ENCODE data around the gene MED16.

The MED16 gene

GRCh38 chr19:917323-918151 is 24.6 kb upstream of the MED16 start, which contains the start of gene KISS1R:
TSS of gene KISS1R (plus strand) at chr19:917333. CDS start at chr19:917503, 170 bp downstream.
- Histone ChIP-seq H3K9me3 (ENCODE audit: control insufficient read depth in 1 of 2, low read length in 2 of 2) (no peaks in the 10 kb centered on the region), H3K4me3 (ENCODE audit: low read depth in 1 of 2, low read length in 2 of 2) (peak within 1 kb of the TSS in 1 of 2 donors; percentile 47), H3K27me3 (ENCODE audit: low read depth, low read length) (peaks cover 27% of the 10 kb centered on the region), H3K36me3 (ENCODE audit: control insufficient read depth in 1 of 2, insufficient read depth in 2 of 2, low read length in 2 of 2) (no peaks in the 10 kb centered on the region), H3K27ac (ENCODE audit: low read length) (no peak within 1 kb of the TSS), H3K4me1 (ENCODE audit: control insufficient read depth in 1 of 2, insufficient read depth in 2 of 2, low read length in 2 of 2) (peaks cover 0 to 38% of the 10 kb centered on the region in 2 donors)

- peak overlapping the region in 1 of 2 donors; percentile 47 for H3K4me3 ChIP-seq (ENCODE audit: low read depth in 1 of 2, low read length in 2 of 2)
- no peaks in the 10 kb centered on the region for H3K36me3 ChIP-seq (ENCODE audit: control insufficient read depth in 1 of 2, insufficient read depth in 2 of 2, low read length in 2 of 2)
- peaks cover 0 to 36% of the 10 kb centered on the region in 2 donors for H3K4me1 ChIP-seq (ENCODE audit: control insufficient read depth in 1 of 2, insufficient read depth in 2 of 2, low read length in 2 of 2)
- no peaks in the 10 kb centered on the region for H3K9me3 ChIP-seq (ENCODE audit: control insufficient read depth in 1 of 2, low read length in 2 of 2)
- H3K27me3 ChIP-seq (ENCODE audit: low read depth, low read length): peaks cover 27% of the 10 kb centered on the region
- no peak overlapping the region for H3K27ac ChIP-seq (ENCODE audit: low read length)
Observed at GRCh38 chr19:916645-917322, 23.8 kb upstream of the MED16 start.

- Histone ChIP-seq H3K4me3 (ENCODE audit: low read depth in 1 of 2, low read length in 2 of 2) (peak within 1 kb of the TSS; percentile 61 to 64), H3K4me1 (ENCODE audit: control insufficient read depth in 1 of 2, insufficient read depth in 2 of 2, low read length in 2 of 2) (peaks cover 0 to 22% of the 10 kb centered on the region in 2 donors), H3K27ac (ENCODE audit: low read length) (peak within 1 kb of the TSS; percentile 87), H3K27me3 (ENCODE audit: low read depth, low read length) (peaks cover 8% of the 10 kb centered on the region), H3K9me3 (ENCODE audit: control insufficient read depth in 1 of 2, low read length in 2 of 2) (no peaks in the 10 kb centered on the region), H3K36me3 (ENCODE audit: control insufficient read depth in 1 of 2, insufficient read depth in 2 of 2, low read length in 2 of 2) (no peaks in the 10 kb centered on the region)
Observed at GRCh38 chr19:913080-913748, 20.2 kb upstream of the MED16 start, which contains the start of gene R3HDM4. TSS of gene R3HDM4 (minus strand) at chr19:913219. CDS start at chr19:913157, 62 bp downstream.

- Histone ChIP-seq H3K27ac (ENCODE audit: low read length) (no peak overlapping the region), H3K4me1 (ENCODE audit: control insufficient read depth in 1 of 2, insufficient read depth in 2 of 2, low read length in 2 of 2) (peaks cover 0 to 14% of the 10 kb centered on the region in 2 donors), H3K27me3 (ENCODE audit: low read depth, low read length) (peaks cover 1% of the 10 kb centered on the region), H3K9me3 (ENCODE audit: control insufficient read depth in 1 of 2, low read length in 2 of 2) (no peaks in the 10 kb centered on the region), H3K36me3 (ENCODE audit: control insufficient read depth in 1 of 2, insufficient read depth in 2 of 2, low read length in 2 of 2) (no peaks in the 10 kb centered on the region), H3K4me3 (ENCODE audit: low read depth in 1 of 2, low read length in 2 of 2) (peak overlapping the region; percentile 52 to 61)
Observed at GRCh38 chr19:912181-913079, 19.4 kb upstream of the MED16 start.

- Histone ChIP-seq H3K27me3 (ENCODE audit: low read depth, low read length) (no peaks in the 10 kb centered on the region), H3K9me3 (ENCODE audit: control insufficient read depth in 1 of 2, low read length in 2 of 2) (no peaks in the 10 kb centered on the region), H3K4me1 (ENCODE audit: control insufficient read depth in 1 of 2, insufficient read depth in 2 of 2, low read length in 2 of 2) (peaks cover 0 to 7% of the 10 kb centered on the region in 2 donors), H3K36me3 (ENCODE audit: control insufficient read depth in 1 of 2, insufficient read depth in 2 of 2, low read length in 2 of 2) (no peaks in the 10 kb centered on the region), H3K4me3 (ENCODE audit: low read depth in 1 of 2, low read length in 2 of 2) (peak overlapping the region in 1 of 2 donors; percentile 24), H3K27ac (ENCODE audit: low read length) (no peak overlapping the region)
Observed at GRCh38 chr19:911197-912033, 18.4 kb upstream of the MED16 start.

GRCh38 chr19:907183-907853 is 14.3 kb upstream of the MED16 start:
- Histone ChIP-seq H3K36me3 (ENCODE audit: control insufficient read depth in 1 of 2, insufficient read depth in 2 of 2, low read length in 2 of 2) (no peaks in the 10 kb centered on the region), H3K4me1 (ENCODE audit: control insufficient read depth in 1 of 2, insufficient read depth in 2 of 2, low read length in 2 of 2) (peaks cover 0 to 7% of the 10 kb centered on the region in 2 donors), H3K9me3 (ENCODE audit: control insufficient read depth in 1 of 2, low read length in 2 of 2) (no peaks in the 10 kb centered on the region), H3K27ac (ENCODE audit: low read length) (no peak overlapping the region), H3K27me3 (ENCODE audit: low read depth, low read length) (no peaks in the 10 kb centered on the region), H3K4me3 (ENCODE audit: low read depth in 1 of 2, low read length in 2 of 2) (no peak overlapping the region)

- H3K27me3 ChIP-seq (ENCODE audit: low read depth, low read length): no peaks in the 10 kb centered on the region
- no peaks in the 10 kb centered on the region for H3K9me3 ChIP-seq (ENCODE audit: control insufficient read depth in 1 of 2, low read length in 2 of 2)
- peaks cover 0 to 4% of the 10 kb centered on the region in 2 donors for H3K36me3 ChIP-seq (ENCODE audit: control insufficient read depth in 1 of 2, insufficient read depth in 2 of 2, low read length in 2 of 2)
- H3K4me1 ChIP-seq (ENCODE audit: control insufficient read depth in 1 of 2, insufficient read depth in 2 of 2, low read length in 2 of 2): peaks cover 0 to 4% of the 10 kb centered on the region in 2 donors
- no peak overlapping the region for H3K27ac ChIP-seq (ENCODE audit: low read length)
- no peak overlapping the region for H3K4me3 ChIP-seq (ENCODE audit: low read depth in 1 of 2, low read length in 2 of 2)
Observed at GRCh38 chr19:906480-906879, 13.5 kb upstream of the MED16 start.

- no peaks in the 10 kb centered on the region for H3K9me3 ChIP-seq (ENCODE audit: control insufficient read depth in 1 of 2, low read length in 2 of 2)
- H3K27me3 ChIP-seq (ENCODE audit: low read depth, low read length): no peaks in the 10 kb centered on the region
- H3K27ac ChIP-seq (ENCODE audit: low read length): no peak overlapping the region
- peaks cover 0 to 2% of the 10 kb centered on the region in 2 donors for H3K4me1 ChIP-seq (ENCODE audit: control insufficient read depth in 1 of 2, insufficient read depth in 2 of 2, low read length in 2 of 2)
- peaks cover 0 to 8% of the 10 kb centered on the region in 2 donors for H3K36me3 ChIP-seq (ENCODE audit: control insufficient read depth in 1 of 2, insufficient read depth in 2 of 2, low read length in 2 of 2)
- H3K4me3 ChIP-seq (ENCODE audit: low read depth in 1 of 2, low read length in 2 of 2): no peak overlapping the region
Observed at GRCh38 chr19:904545-904944, 11.6 kb upstream of the MED16 start.

GRCh38 chr19:903266-903797 is 10.3 kb upstream of the MED16 start:
- Histone ChIP-seq H3K27me3 (ENCODE audit: low read depth, low read length) (no peaks in the 10 kb centered on the region), H3K27ac (ENCODE audit: low read length) (no peak overlapping the region), H3K9me3 (ENCODE audit: control insufficient read depth in 1 of 2, low read length in 2 of 2) (no peaks in the 10 kb centered on the region), H3K36me3 (ENCODE audit: control insufficient read depth in 1 of 2, insufficient read depth in 2 of 2, low read length in 2 of 2) (peaks cover 0 to 19% of the 10 kb centered on the region in 2 donors), H3K4me1 (ENCODE audit: control insufficient read depth in 1 of 2, insufficient read depth in 2 of 2, low read length in 2 of 2) (no peaks in the 10 kb centered on the region), H3K4me3 (ENCODE audit: low read depth in 1 of 2, low read length in 2 of 2) (no peak overlapping the region)

Data from muscle layer of duodenum (tissue), 2 donors.